IPS-NIHi11 (cell line): ENCODE measurements around the gene UAP1.

Experiments used
- DNase-seq: peaks from one replicate; pipeline ENCODE4 v3.0.0; 2012; ENCODE audit warnings: mixed read lengths, low spot score

The UAP1 gene

DNA sequence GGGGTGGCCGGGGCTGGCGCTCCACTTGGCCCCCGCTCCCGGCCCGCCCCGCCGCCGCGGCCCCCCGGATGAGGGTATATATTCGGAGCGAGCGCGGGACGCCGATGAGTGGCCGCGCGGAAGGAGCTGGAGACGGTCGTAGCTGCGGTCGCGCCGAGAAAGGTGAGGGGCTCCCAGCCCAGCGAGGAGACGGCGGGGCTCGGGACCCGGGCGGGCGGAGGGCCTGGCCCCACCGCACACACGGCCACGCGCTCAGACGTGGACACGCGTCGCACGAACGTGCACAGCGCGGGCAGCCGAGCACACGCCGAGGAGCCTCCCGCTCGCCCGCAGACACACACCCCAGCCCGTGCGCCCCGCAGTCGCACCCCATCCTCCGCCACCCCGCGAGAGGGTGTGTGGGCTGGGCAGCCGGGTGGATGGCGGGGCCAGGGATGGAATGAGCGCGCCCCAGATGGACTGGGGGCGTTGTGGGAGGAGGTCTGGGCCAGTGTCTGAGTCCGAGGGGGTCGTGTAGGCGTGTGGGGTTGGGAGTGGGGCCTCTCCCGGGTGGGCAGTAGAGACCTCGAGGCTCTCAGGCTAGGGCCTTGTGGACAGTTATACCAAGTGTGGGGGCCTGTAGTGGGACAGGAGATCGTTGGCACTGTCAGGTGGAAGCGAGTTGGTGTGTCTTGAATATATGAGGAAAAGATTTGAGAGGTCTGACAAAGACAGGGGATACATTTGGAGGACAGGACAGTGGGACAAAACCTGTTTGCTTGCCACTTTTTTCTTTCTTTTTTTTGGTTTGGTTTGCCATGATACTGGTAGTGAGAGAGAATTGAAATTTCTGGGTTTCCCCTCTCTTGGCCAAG is at the start of gene UAP1:
TSS of gene UAP1 (plus strand) at position 107 of the 854 bp plus-strand sequence. CDS start 4,347 bp downstream, outside the sequence.
- DNase-seq: no peak

DNA sequence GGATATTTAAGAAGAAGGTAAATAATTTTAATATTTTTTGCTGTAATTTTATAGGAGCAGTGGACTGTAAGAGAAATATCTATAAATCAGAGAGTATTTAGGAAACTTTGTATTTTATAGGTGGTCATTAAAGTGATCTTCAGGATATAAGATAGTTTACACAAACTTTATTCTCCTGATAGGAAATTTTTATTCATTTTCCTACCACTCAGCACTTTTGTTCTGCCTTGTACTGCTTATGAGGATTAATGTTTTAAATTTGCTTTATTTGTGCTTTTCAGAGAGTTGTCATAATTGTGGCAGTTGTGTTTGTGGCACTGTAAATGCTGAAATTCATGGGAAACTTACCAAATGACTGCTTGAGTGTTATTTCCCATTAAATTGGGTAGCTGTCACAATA is 34.2 kb upstream of the UAP1 start:
- DNase-seq: no peak

DNA sequence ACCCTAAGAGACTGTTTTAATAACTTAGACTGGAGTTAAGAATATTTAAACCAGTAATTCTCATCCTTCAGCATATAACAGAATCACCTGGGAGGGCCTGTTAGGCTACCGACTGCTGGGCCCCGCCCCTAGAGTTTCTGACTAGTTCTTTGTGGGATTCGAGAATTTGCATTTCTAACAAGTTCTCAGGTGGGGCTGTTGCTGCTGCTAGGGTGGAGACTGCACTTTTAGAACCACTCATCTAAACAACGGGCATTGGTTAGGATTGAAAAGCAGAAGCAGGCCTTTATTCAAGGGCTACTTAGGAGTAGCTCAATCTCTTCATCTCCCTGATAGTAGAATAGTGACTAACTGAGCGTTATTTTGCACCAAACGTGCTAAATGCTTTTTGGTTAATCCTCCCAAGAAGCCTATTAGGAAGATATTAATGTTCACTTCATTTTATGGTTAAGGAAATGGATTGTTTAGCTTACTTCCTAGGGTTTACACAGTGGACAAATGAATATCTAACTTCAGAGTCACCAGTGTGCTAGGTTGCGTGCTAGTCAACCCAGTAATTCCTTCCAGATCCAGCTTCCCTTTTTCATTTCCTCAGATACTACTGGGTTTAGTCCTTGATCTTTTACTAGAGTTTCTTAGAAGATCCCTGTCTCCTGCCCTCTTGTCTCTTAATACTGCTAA is 31.1 kb upstream of the UAP1 start:
- DNase-seq: peak; percentile 53

GRCh38 chr1:162530988-162531319 is 30.6 kb upstream of the UAP1 start:
- no peak for DNase-seq

GRCh38 chr1:162535501-162535900 is 26.0 kb upstream of the UAP1 start:
- no peak for DNase-seq

DNA sequence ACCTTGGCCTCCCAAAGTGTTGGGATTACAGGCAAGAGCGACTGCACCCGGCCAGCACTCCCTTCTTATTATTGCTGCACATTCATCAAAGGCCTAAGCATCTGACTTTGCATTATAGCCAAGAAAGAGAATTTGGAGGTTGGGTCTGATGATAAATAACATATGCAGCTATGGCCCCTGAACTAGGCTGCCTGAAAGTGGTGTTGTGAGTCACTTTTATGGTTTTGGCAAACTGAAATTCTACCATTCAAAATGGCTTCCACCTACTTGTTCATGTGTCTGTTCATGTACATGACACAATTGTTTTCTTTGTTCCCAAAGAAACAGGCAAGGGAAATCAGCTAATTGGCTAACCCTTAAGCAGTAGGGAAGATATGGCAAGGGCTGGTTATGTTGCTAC is 25.0 kb upstream of the UAP1 start:
- no peak for DNase-seq

DNA sequence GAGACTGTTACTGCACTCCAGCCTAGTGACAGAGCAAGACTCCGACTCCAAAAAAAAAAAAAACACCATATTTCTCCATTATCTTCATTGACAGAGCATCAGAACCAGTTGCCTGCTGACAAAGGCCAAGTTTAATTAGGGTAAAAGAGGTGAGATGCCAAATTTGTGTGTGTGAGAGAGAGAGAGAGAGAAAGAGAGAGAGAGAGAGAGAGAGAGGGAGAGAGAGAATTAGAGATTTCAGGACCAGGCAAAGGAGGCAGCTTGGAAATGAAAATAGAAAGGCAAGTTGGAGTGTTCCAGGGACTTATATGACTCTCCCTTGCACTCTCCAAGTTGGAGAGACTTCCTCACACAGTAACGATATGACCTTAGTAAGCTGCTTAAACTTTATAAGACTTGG is 24.3 kb upstream of the UAP1 start:
- DNase-seq: no peak

GRCh38 chr1:162538815-162539431 is 22.6 kb upstream of the UAP1 start:
- no peak for DNase-seq

- no peak for DNase-seq
These were observed 19.8 kb upstream of the UAP1 start for GRCh38 chr1:162541619-162542141.

DNA sequence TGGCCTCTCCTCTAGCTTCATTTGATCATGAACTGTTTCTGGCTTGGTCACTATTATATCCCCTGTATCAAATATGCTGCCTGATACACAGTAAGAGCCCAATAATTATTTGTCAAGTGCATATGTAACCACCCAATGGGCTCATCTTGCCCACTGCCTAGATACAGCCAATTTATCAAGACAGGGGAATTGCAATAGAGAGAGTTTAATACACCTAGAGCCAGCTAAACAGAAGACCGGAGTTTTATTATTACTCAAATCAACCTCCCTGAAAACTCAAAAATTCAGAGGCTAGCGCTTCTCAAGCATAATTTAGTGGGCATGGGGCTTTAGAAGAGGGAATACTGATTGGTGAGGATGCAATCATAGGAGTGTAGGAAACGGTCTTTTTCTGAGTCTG is 18.3 kb upstream of the UAP1 start:
- DNase-seq: no peak

GRCh38 chr1:162548170-162548569 is 13.4 kb upstream of the UAP1 start:
- DNase-seq: no peak

DNA sequence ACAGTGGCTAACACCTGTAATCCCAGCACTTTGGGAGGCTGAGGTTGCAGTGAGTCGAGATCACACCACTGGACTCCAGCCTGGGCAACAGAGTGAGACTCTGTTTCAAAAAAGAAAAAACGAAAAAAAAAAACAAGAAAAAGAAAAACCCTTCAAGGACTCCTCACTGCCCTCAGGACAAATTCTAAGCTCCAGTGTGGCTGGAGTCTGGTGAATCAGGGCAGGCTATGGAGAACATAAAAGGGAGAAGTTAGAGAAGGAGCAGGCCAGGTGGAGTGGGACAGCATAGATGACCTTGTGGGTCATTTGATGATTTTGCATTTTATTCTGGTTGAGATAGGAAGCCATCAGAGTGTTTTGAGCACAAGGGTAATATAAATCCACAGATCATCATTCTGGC is 12.5 kb upstream of the UAP1 start:
- DNase-seq: no peak

- no peak for DNase-seq
These were observed 10.6 kb upstream of the UAP1 start for GRCh38 chr1:162550925-162551324.

GRCh38 chr1:162551969-162552683 is 9.4 kb upstream of the UAP1 start:
- no peak for DNase-seq

GRCh38 chr1:162552684-162553252 is 8.8 kb upstream of the UAP1 start:
- no peak for DNase-seq

DNA sequence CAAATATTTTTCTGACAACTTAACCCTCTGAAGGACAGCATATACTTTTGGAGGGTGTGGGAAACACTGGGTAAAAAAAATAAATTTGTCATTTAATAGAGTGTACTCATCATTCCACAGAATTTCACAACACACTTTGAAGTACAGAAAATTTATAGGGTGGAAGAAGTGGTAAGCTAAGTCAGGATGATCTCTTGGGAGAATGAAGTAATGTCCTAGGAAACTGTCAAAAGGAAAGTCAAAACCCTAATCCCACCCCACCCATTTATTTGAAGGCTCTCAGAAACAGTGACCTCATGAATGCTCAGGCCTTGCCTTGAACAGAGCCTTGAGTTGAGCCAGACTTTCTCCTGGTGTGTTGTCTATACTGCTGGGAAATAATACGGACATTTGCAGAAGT is 7.3 kb upstream of the UAP1 start:
- DNase-seq: no peak

DNA sequence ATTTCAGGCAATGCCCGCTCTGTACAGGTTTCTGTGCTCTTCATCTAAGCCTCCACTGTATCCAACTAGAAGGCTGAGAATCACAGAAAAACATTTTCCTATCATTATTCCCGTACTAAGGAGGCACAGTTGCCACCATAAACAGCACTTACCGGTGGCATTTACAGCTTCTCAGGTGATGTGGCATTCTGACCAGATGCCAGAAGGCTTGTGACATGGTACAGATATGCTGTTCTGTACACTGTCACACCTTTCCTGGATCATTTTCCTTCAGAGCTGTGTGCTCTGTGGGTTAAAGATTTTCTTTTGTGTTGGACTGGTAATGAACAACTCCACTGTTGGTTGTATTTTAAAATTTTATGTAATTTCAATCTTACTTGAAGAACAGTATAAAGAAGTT is 4.0 kb upstream of the UAP1 start:
- no peak for DNase-seq

DNA sequence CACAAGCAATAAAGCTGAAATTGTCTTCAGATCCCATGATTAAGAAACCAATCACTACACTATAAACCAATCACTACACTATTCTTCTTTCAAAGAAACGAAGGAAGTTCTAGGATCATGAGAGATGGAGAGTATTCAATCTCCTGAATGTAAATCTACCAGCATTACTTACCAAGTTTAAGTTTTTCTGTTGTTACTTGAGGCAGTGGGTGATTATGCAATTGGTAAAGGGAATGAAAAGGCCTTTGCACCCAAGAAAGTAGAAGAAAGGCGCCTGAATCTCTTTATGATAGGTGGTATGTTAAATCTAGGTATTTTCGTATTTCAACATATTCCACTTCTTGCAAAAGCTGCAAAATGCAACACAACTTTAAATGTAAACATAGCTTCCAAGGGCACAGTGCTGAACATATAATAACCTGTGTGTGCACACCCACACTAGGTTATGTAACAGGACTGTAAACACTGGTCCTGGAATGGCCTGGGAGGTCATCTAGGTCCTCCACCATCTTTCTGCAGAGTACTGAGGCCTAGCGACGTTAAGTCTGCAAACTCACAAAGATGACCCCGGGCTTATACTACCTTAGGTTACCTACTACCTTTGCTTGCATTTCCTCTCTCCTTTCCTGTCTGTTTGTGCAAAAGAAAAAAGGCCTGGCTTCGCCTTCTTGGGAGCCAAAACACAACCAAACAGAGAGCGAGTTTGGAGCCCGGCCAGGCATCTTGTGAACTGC is 1.1 kb upstream of the UAP1 start:
- DNase-seq: no peak

DNA sequence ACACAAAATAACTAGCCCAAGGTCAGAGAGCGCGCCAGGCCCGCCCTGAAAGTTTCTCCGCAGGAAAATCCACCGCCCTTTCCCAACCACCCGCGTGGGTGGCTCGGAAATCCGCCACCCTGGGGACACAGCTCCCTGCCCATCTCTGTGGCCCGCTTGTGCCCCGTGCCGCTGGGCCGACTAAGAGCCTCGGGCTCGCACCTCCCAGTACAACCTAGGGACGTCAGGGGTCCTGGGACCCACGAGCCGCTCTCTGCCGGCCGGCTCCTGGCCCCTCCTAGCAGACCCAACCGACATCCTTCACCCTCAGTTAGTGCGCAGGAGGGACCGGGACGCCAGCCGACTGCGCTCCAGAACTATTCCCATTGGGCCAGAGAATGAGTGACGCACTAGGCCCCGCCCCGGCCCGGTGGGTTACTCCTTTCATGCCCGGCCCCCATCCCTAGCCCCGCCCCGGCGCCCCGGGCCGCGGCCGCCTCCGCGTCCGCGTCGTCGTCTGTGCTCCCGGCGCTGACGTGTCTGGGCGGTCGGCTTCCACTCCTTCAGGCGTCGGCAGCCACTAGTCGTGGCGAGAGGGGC is 396 bp upstream of the UAP1 start:
- peak; percentile 96 for DNase-seq

GRCh38 chr1:162562470-162562828 is 927 bp downstream of the UAP1 start:
- no peak for DNase-seq

- DNase-seq: no peak
These were observed 3.3 kb downstream of the UAP1 start for GRCh38 chr1:162564762-162565218.
